ENCODE results near the gene STK35. TPM values are rescaled to one million over a fixed set of nuclear protein-coding genes. Genes with fewer than 3 reads are reported as not detected.
"Not testable (repeated sequence)": the region's sequence is repeated elsewhere in the genome, so short reads cannot be mapped to it uniquely, and the experiment has no call there.

The STK35 gene
- total RNA-seq, 1 experiment from 2014 or later, result 23.5 TPM

DNA sequence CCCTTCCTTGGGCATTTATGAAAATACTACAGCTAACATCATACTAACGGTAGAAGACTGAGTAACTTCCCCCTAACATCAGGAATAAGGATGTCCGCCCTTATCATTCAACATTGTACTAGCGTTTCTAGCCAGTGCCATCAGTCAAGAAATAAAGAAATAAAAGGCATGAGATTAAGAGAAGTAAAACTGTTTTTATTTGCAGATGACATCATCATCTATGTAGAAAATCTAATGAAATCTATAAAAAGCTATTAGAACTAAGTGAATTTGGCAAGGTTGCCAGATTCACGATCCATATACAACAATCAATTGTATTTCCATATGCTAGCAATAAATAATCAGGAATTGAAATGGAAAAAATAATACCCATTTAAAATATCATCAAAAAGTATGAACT, 54.6 kb downstream of the STK35 start:
- DNase-seq (ENCODE audit: extremely low read depth, low read depth), result no peak

GRCh38 chr20:2156666-2157624, 55.3 kb downstream of the STK35 start:
- DNase-seq (ENCODE audit: extremely low read depth, low read depth), result no peak

DNA sequence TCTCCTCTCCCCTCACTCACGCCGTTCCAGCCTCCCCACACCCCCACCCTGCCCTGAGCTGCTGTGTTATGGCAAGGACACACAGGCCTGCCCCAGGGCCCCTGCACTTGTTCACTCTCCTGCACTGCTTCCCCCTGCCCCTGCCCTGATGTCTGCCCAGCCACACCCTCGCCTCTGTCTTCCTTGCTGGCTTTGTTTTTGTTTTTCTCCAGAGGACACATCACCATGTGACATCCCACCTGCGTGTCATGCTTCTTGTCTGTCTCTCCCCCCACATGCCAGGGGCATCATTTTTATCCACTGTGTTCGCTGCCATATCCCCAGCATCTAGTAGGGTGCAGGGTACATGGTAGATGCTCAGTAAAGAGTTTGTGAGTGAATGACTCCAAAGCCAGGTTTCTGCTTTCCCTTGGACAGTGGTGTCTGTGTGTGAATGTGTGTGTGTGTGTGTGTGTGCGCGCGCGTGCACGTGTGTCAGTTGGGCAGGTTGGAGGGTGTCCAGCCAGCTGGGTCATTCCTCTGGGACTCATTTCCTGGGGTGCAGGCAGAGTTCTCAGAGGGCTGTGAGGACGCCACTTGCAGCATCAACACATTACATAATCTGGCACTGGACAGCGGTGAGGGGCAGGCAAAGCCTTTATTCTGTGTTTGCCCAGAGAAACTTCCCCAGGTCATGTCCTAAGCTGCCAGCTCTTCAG, 60.6 kb downstream of the STK35 start:
- no peak for DNase-seq (ENCODE audit: extremely low read depth, low read depth)

- DNase-seq (ENCODE audit: extremely low read depth, low read depth), result no peak
These were observed 61.2 kb downstream of the STK35 start for GRCh38 chr20:2162823-2163166.

- no peak for DNase-seq (ENCODE audit: extremely low read depth, low read depth)
These were observed 61.7 kb downstream of the STK35 start for GRCh38 chr20:2163312-2163711.

- DNase-seq (ENCODE audit: extremely low read depth, low read depth), result no peak
These were observed 62.1 kb downstream of the STK35 start for GRCh38 chr20:2163757-2164156.

DNA sequence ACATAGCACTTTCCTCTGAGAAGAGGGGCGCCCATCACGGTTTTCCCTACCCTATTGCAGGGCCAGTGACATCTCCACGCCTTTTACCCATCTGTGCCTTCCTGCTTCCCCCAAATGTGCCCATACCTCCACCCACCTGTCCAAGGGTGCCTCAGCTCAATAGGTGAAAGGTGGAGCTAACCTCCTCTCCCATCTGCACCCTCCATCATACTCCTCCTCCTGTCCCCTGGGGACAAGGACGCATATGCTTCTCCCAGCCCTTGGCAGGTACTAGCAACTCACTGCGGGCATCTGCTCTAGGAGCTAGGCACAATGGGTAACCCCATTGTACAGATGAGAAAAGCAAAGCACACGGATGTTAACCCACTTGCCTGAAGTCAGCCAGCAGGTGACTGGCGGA, 62.8 kb downstream of the STK35 start:
- DNase-seq (ENCODE audit: extremely low read depth, low read depth), result no peak

DNA sequence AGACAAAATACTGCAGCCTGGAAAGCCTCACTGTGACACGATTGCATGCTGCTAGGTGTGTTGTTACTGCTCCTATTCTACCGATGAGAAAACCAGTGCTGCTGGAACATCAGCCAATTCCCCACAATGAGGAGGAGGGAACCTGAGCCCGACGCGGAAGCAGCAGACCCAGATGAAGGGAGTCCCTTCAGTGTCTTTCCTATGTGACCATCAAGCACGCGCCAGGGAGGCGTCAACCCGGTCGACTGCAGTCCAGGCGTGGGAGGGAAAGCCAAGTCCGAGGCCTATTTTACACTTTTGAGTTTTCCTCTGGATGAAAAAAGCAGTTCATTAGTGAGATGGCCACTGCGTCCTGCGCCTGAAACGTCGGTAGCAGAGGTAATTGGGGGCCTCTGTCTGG, 63.3 kb downstream of the STK35 start:
- DNase-seq (ENCODE audit: extremely low read depth, low read depth), result no peak

- DNase-seq (ENCODE audit: extremely low read depth, low read depth), result no peak
These were observed 64.2 kb downstream of the STK35 start for GRCh38 chr20:2165871-2166270.

DNA sequence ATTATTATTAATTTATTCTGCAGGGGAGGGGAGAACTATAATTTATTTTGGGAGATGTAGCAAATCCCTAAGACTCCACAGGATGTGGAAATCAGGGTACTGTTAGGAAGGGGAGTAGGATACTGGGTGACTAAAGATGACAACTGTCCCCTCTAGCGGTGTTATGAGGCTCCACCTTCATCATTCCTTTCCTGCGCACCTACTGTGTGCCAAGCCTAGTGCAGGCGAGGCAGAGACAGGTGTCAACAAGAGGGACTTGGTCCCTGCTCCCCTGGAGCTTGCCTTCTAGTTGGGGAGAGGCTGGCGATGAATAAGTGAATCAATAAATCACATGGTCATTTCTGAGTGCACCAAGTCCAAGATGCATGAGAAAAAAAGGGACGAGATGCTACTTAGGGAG, 65.5 kb downstream of the STK35 start:
- no peak for DNase-seq (ENCODE audit: extremely low read depth, low read depth)

GRCh38 chr20:2168946-2169345, 67.3 kb downstream of the STK35 start:
- no peak for DNase-seq (ENCODE audit: extremely low read depth, low read depth)

DNA sequence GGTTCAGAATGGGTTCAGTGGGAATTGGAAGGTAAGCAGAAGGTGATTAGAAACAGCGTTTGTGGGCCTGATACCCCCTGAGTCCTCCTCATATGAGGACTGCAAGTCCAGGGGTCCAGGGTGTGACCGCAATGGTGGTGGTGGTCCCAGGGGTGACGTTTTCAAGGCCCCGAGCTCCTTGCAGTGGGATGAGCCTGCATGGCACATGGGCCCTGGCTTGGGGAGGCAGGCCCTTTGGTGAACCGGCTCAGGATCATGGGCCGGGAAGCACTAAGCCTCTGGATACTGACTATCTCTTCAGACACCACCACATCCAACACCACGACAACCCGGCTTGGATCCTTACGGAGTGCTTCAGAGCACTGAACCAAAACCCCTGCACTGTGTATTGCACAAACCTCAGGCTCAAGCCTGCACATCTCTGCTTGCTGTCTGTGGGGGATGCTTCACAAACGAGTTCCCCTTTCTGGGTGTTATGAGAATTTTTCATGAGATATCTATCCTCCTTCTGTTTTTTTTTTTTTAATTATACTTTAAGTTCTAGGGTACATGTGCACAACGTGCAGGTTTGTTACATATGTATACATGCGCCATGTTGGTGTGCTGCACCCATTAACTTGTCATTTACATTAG, 67.9 kb downstream of the STK35 start:
- DNase-seq (ENCODE audit: extremely low read depth, low read depth), result no peak

DNA sequence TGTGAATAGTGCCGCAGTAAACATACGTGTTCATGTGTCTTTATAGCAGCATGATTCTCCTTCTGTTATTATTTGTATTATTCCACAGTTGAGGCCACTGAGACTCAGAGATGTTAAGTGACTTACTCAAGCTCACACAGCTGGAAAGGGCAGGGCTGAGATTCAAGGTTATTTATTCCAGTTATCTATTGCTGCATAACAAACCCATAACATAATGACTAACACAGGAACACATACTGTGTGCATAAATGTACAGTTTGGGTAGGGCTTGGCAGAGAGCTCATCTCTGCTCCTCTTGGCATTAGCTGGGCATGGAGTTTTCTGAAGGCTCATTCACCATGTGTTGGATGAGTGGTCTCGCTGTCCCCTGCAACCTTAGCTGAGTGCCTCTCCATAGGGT, 68.8 kb downstream of the STK35 start:
- no peak for DNase-seq (ENCODE audit: extremely low read depth, low read depth)

GRCh38 chr20:2171266-2171790, 69.7 kb downstream of the STK35 start:
- no peak for DNase-seq (ENCODE audit: extremely low read depth, low read depth)

- not testable (repeated sequence) for DNase-seq (ENCODE audit: extremely low read depth, low read depth)
These were observed 70.2 kb downstream of the STK35 start for GRCh38 chr20:2171840-2172239.

DNA sequence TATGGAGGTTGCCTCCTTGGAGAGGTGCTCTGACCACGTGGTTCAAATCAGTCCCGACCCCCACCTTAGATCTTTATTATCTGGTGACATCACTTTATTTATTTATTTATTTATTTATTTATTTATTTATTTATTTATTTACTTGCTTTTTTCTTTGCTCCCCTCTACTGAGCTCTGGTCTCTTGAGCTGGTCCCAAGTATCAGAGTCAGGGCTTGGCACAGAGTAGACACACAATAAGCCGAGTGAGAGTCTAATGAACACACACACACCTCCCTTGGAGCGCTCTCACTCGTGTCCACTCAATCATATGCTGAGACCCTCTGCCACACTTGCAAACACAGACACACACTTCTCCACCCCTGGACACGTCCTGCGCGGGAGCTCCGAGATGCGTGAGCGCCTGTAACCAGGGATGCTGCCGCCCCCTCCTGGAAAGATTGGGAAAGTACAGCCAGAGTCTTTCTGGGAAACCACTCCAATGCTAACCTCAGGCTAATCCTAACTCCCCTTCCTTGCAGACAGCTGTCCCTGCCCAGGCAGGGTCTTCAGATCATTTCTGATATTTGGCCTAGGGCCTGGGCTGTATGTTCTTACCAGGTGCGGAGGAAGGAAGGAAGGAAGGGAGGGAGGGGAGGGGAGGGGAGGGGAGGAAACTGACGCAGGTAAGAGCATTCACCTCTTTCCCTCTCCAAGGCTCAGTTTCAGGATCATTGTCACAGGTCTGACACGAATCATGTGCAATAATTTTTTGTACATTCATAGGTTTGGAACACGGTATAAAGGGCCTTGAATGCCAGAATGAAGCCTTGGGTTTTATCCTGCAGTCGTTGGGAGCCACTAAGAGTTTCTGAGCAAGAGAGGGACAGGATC, 70.9 kb downstream of the STK35 start:
- peak; percentile 61 for DNase-seq (ENCODE audit: extremely low read depth, low read depth)

DNA sequence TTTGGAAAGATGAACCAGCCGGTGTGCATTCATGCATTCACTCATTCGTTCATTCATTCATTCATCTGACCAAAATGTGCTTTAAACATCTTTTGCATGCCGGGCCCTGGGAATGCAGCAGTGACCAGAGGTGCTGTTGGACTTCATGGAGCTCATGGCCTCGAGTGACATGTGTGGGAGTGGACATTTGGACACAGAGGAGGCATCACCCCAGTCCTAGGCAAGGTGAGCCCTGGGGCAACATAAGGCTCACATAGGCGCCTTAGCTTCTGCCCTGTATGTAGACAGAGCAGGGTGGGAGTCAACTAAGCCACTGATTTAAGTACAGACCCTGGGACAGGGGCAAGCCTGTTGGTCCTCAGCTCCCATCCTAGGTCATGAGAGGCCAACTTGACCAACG, 71.6 kb downstream of the STK35 start:
- DNase-seq (ENCODE audit: extremely low read depth, low read depth), result no peak

DNA sequence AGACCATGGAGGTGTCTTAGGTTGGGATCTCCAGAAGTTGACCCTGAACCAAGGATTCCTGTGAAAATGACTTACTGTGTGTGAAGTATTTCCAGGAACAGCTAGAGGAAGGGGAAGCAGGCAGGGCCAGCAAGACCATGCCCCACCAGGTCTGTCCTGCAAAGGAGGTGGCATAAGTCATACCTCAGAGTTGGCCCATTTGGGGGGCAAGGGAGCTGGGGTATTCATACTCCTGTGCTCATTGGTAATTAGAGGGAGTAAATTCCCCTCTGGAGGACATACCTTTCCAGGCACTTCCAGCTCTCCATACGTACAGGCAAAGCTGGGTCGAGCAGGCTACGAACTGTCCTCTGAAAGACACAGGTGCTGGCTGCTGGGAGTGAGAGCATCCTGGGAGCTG, 72.4 kb downstream of the STK35 start:
- no peak for DNase-seq (ENCODE audit: extremely low read depth, low read depth)

- no peak for DNase-seq (ENCODE audit: extremely low read depth, low read depth)
These were observed 75.3 kb downstream of the STK35 start for GRCh38 chr20:2176946-2177345.
